ENCODE results near the gene APOA5. TPM values are rescaled to one million over a fixed set of nuclear protein-coding genes. Genes with fewer than 3 reads are reported as not detected.

APOA5 gene
- total and polyA plus RNA-seq, 2 of the 13 experiments (the other 11 are each of a cell fraction or from before 2014, with no cell fraction given) = 44.0 to 49.1 TPM

DNA sequence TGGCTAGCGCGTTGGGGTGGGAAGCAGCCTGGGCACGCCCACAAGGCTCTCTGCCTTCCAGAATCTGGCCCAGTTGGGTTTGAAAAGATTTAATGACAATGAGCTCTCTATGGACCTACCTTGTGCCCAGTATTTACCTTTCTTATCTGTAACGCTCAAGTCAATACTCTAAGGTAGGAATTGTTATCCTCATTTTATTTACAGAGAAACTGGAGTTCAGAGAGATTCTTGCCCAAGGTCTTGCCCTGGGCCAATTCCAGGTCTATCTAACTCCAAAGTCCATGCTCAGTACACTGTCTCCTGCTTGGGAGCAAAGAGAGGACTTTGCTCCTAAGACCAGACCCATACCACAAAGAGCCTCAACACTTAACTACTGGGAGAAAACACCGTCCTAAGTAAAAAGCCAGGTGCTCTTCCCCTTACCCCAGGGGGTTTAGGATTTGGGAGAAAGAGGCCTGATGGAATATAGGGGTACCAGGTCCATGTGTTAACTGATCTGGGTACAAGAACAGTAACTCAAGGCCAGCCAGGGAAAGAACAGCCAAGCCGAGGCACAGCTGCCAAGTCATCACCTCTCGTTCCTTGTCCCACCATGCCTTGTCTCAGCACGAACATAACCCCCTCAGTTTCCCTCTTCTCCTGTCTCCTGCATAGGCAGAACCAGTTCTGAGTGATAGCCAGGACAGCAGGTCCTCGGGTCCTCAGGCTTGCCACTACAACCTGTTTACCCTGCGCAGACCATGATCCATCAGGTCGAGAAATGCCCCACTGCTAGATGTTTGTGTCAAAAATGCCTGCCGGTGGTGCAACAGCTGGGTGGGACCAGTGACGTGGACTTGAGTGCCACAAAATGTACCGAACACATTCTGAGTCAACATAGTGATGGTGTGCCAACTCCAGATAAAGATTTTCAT, 16.8 kb upstream of the APOA5 start (continued):
- TF ChIP-seq, protein P1, sequence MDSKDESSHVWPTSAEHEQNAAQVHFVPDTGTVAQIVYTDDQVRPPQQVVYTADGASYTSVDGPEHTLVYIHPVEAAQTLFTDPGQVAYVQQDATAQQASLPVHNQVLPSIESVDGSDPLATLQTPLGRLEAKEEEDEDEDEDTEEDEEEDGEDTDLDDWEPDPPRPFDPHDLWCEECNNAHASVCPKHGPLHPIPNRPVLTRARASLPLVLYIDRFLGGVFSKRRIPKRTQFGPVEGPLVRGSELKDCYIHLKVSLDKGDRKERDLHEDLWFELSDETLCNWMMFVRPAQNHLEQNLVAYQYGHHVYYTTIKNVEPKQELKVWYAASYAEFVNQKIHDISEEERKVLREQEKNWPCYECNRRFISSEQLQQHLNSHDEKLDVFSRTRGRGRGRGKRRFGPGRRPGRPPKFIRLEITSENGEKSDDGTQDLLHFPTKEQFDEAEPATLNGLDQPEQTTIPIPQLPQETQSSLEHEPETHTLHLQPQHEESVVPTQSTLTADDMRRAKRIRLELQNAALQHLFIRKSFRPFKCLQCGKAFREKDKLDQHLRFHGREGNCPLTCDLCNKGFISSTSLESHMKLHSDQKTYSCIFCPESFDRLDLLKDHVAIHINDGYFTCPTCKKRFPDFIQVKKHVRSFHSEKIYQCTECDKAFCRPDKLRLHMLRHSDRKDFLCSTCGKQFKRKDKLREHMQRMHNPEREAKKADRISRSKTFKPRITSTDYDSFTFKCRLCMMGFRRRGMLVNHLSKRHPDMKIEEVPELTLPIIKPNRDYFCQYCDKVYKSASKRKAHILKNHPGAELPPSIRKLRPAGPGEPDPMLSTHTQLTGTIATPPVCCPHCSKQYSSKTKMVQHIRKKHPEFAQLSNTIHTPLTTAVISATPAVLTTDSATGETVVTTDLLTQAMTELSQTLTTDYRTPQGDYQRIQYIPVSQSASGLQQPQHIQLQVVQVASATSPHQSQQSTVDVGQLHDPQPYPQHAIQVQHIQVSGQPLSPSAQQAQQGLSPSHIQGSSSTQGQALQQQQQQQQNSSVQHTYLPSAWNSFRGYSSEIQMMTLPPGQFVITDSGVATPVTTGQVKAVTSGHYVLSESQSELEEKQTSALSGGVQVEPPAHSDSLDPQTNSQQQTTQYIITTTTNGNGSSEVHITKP (CRISPR knock-in tag; IDR thresholded peaks at IDR 0.05; ENCODE audit: low read depth) = peak; percentile 67; the same call in 1 of the 2 replicates
- TF ChIP-seq STAG1 (CRISPR knock-in tag; IDR thresholded peaks at IDR 0.05) (peak; percentile 25), CCDC6 (CRISPR knock-in tag; IDR thresholded peaks at IDR 0.05) (peak; percentile 32), ZBTB43 (CRISPR knock-in tag; conservative IDR thresholded peaks at IDR 0.05) (peak; percentile 95), ZBTB44 (CRISPR knock-in tag; IDR thresholded peaks at IDR 0.05) (no peak), ZNF83 (CRISPR knock-in tag; IDR thresholded peaks at IDR 0.05; ENCODE audit: borderline replicate concordance) (no peak), MEIS1 (CRISPR knock-in tag; IDR thresholded peaks at IDR 0.05; ENCODE audit: borderline replicate concordance) (peak; percentile 29; the same call in 1 of the 2 replicates), SP2 (CRISPR knock-in tag; IDR thresholded peaks at IDR 0.05) (no peak), ZNF615 (CRISPR knock-in tag; IDR thresholded peaks at IDR 0.05; ENCODE audit: borderline replicate concordance) (0 out of 2 replicates have a peak, but pooled peaks have one; percentile 8), MLLT10 (CRISPR knock-in tag; IDR thresholded peaks at IDR 0.05) (no peak)
- TF ChIP-seq, protein P2, sequence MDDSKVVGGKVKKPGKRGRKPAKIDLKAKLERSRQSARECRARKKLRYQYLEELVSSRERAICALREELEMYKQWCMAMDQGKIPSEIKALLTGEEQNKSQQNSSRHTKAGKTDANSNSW (CRISPR knock-in tag; IDR thresholded peaks at IDR 0.05; ENCODE audit: borderline replicate concordance) = no peak
- TF ChIP-seq, protein P3, sequence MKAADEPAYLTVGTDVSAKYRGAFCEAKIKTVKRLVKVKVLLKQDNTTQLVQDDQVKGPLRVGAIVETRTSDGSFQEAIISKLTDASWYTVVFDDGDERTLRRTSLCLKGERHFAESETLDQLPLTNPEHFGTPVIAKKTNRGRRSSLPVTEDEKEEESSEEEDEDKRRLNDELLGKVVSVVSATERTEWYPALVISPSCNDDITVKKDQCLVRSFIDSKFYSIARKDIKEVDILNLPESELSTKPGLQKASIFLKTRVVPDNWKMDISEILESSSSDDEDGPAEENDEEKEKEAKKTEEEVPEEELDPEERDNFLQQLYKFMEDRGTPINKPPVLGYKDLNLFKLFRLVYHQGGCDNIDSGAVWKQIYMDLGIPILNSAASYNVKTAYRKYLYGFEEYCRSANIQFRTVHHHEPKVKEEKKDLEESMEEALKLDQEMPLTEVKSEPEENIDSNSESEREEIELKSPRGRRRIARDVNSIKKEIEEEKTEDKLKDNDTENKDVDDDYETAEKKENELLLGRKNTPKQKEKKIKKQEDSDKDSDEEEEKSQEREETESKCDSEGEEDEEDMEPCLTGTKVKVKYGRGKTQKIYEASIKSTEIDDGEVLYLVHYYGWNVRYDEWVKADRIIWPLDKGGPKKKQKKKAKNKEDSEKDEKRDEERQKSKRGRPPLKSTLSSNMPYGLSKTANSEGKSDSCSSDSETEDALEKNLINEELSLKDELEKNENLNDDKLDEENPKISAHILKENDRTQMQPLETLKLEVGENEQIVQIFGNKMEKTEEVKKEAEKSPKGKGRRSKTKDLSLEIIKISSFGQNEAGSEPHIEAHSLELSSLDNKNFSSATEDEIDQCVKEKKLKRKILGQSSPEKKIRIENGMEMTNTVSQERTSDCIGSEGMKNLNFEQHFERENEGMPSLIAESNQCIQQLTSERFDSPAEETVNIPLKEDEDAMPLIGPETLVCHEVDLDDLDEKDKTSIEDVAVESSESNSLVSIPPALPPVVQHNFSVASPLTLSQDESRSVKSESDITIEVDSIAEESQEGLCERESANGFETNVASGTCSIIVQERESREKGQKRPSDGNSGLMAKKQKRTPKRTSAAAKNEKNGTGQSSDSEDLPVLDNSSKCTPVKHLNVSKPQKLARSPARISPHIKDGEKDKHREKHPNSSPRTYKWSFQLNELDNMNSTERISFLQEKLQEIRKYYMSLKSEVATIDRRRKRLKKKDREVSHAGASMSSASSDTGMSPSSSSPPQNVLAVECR (CRISPR knock-in tag; IDR thresholded peaks at IDR 0.05; ENCODE audit: borderline replicate concordance) = peak; percentile 43; the same call in 1 of the 2 replicates

Data from HepG2 (cell line).